Testis (tissue), 3 donors: ENCODE results near the gene CDC25A. TPM values are rescaled to one million over a fixed set of nuclear protein-coding genes. Genes with fewer than 3 reads are reported as not detected.

Source experiments
- DNase-seq: peaks from one replicate; pipeline ENCODE4 v3.0.0-alpha.2; 2019
- H3K27ac ChIP-seq, 2 donors: fragments of 200-600 bp; sonication (generic); one replicate each; pipeline ENCODE4 v1.5.1; 2019
- H3K27me3 ChIP-seq: fragments of 200-600 bp; sonication (generic); one replicate; pipeline ENCODE4 v1.5.1; 2019
- H3K36me3 ChIP-seq: fragments of 200-600 bp; sonication (generic); one replicate; pipeline ENCODE4 v1.5.1; 2017; ENCODE audit warnings: low read depth; ENCODE audit errors: missing control alignments
- H3K4me1 ChIP-seq: fragments of 200-600 bp; sonication (generic); one replicate; pipeline ENCODE4 v1.5.1; 2019
- H3K4me3 ChIP-seq, 2 donors: fragments of 200-600 bp; sonication (generic); one replicate each; pipeline ENCODE4 v1.5.1; 2017 to 2019
- H3K9me3 ChIP-seq: fragments of 200-600 bp; sonication (generic); one replicate; pipeline ENCODE4 v1.5.1; 2017
- CTCF ChIP-seq, 3 experiments: fragments of 450-650 bp in 2 of 3; fragments of 200-600 bp in 1 of 3; sonication (generic) in 1 of 3; IDR thresholded peaks; one replicate each; pipeline ENCODE4 v1.5.1; 2016 to 2019; ENCODE audit warnings: antibody characterized with exemption in 3 of 3, mild to moderate bottlenecking in 2 of 3, moderate library complexity in 1 of 3
- POLR2A ChIP-seq: fragments of 450-650 bp; IDR thresholded peaks from one replicate; pipeline ENCODE4 v1.6.1; 2017; ENCODE audit warnings: antibody characterized with exemption, mild to moderate bottlenecking, moderate library complexity
- WGBS, 2 donors: methylation state at CpG; one replicate each; pipeline ENCODE4 v1.1.5; 2018; 5-methylcytosine and 5-hydroxymethylcytosine counted together
- intact Hi-C: fragments of 100-400 bp; cut with DNase I; formaldehyde crosslinking; loops from one replicate; pipeline ENCODE4 v1.15.1; 2023; ENCODE audit warnings: low total_unique reads
- polyA plus RNA-seq: library from polyadenylated mRNA; stranded (reverse); fragments of 350-450 nt; fragmentation: Illumina TruSeq; extraction: RNeasy Lipid Tissue Mini Kit (QIAGEN cat#74804); gene quantifications from one replicate; pipeline ENCODE4 v1.2.3, GENCODE V29; 2014; ENCODE audit warnings: low read depth, low replicate concordance; ENCODE audit not compliant: insufficient read depth
- total RNA-seq, 2 donors: library from RNA; depleted of rRNA; stranded (reverse); fragments of >200 nt; gene quantifications; one replicate each; pipeline ENCODE4 v1.2.3, GENCODE V29; 2016

Gene CDC25A
- total and polyA plus RNA-seq, 3 donors from 2014 or later: 29.3 to 51.6 (median 46.3) TPM

- no peak for DNase-seq
- Histone ChIP-seq H3K4me3 (no peak overlapping the region), H3K4me1 (peaks cover 6% of the 10 kb centered on the region), H3K27ac (no peak overlapping the region), H3K27me3 (no peaks in the 10 kb centered on the region), H3K9me3 (no peaks in the 10 kb centered on the region), H3K36me3 (no peaks in the 10 kb centered on the region)
- intact Hi-C loops: no loop called here
- 73 to 79% methylated on average over 3 of the region's 3 CpGs for WGBS, 2 donors
- TF ChIP-seq CTCF (IDR thresholded peaks at IDR 0.05) (no peak), POLR2A (no peak)
Measured at GRCh38 chr3:48143567-48143966, 44.6 kb downstream of the CDC25A start.

DNA sequence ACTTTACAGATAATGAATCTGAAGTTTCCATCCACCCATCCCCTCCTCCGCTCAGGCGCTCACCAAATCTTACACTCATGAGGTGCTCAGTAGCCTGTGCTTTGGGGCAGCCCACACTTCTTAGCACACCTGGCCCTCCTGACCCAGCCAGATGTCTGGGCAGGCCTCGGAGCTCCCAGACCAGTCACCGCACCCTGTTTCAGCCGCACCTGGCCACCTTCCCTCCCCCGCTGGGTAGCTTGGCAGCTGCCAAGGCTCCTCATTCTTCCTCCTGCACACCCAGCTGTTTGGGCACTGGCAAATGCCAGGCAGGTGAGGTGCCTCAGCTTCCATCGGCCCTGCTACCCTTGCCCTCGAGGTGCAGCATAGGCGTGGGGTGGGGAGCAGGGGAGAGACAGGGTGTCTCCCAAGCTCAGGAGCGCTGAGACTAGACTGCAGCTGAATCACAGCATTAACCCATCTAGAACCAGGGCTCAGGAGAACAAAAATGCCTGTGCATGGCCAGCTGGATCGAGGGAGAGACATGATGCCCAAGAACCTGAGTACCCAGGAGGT, 45.8 kb downstream of the CDC25A start:
- H3K36me3 ChIP-seq: no peaks in the 10 kb centered on the region
- no peaks in the 10 kb centered on the region for H3K9me3 ChIP-seq
- H3K27ac ChIP-seq: no peak overlapping the region
- TF ChIP-seq POLR2A: no peak
- no peak for TF ChIP-seq CTCF (IDR thresholded peaks at IDR 0.05)
- DNase-seq: no peak
- H3K4me3 ChIP-seq: no peak overlapping the region
- intact Hi-C loops: no loop called here
- H3K27me3 ChIP-seq: no peaks in the 10 kb centered on the region
- WGBS, 2 donors: 91 to 95% methylated on average over 11 of the region's 11 CpGs
- H3K4me1 ChIP-seq: peaks cover 6% of the 10 kb centered on the region

DNA sequence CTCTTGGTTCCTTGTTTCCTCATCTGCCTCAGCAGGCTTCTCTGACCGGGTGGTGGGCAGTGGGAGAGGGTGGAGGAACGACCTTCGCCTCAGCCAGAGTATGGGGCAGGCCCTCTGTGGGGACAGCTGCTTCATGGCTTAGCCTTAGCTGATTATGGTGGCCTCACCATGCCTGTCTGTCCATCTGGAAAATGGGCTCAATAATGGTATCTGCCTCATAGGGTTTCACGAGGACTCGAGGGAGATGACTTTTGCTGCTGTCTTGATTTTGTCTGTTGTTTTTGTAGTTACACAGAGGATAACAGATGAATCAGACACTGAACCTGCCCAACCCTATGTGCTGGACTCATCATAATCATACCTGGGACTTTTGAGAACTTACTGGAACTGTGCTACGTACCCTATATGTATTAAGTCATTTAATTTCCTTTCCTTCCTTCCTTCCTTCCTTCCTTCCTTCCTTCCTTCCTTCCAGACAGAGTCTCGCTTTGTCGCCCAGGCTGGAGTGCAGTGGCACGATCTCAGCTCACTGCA, 46.5 kb downstream of the CDC25A start:
- Histone ChIP-seq H3K4me1 (peaks cover 6% of the 10 kb centered on the region), H3K36me3 (no peaks in the 10 kb centered on the region), H3K27me3 (no peaks in the 10 kb centered on the region), H3K9me3 (no peaks in the 10 kb centered on the region), H3K27ac (no peak overlapping the region), H3K4me3 (no peak overlapping the region)
- whole genome bisulfite sequencing, 2 donors: 93 to 98% methylated on average over 9 of the region's 9 CpGs
- no peak for TF ChIP-seq POLR2A
- TF ChIP-seq CTCF (IDR thresholded peaks at IDR 0.05): no peak
- no peak for DNase-seq
- intact Hi-C loops: no loop called here

GRCh38 chr3:48140936-48141603, 47.1 kb downstream of the CDC25A start:
- Histone ChIP-seq H3K27ac (no peak overlapping the region), H3K9me3 (no peaks in the 10 kb centered on the region), H3K27me3 (no peaks in the 10 kb centered on the region), H3K4me1 (peaks cover 6% of the 10 kb centered on the region), H3K4me3 (no peak overlapping the region), H3K36me3 (no peaks in the 10 kb centered on the region)
- 89 to 96% methylated on average over 2 of the region's 2 CpGs for WGBS, 2 donors
- intact Hi-C loops: no loop called here
- TF ChIP-seq POLR2A: no peak
- no peak for TF ChIP-seq CTCF (IDR thresholded peaks at IDR 0.05)
- DNase-seq: no peak
